Right atrium auricular region (tissue), 2 donors: Measurements from ENCODE around the gene RAPGEF1. TPM values are rescaled to one million over a fixed set of nuclear protein-coding genes. Genes with fewer than 3 reads are reported as not detected.

Experiments used
- DNase-seq: peaks from one replicate; pipeline ENCODE4 v3.0.0-alpha.2; 2019; ENCODE audit warnings: low spot score
- H3K27ac ChIP-seq, 2 donors: fragments of 200-600 bp; sonication (generic); 1 replicate in 1 of 2; 2 replicates in 1 of 2; pipeline ENCODE4 v1.5.1; 2016 to 2019
- H3K27me3 ChIP-seq, 2 donors: fragments of 200-600 bp; sonication (generic); one replicate each; pipeline versions ENCODE4 v1.5.1 to v1.6.0; 2017 to 2019
- H3K36me3 ChIP-seq: fragments of 200-600 bp; sonication (generic); one replicate; pipeline ENCODE4 v1.5.1; 2016
- H3K4me1 ChIP-seq, 2 donors: fragments of 200-600 bp; sonication (generic); one replicate each; pipeline versions ENCODE4 v1.5.1 to v1.6.0; 2017 to 2019
- H3K4me3 ChIP-seq, 2 donors: fragments of 200-600 bp; sonication (generic); 1 replicate in 1 of 2; 2 replicates in 1 of 2; pipeline ENCODE4 v1.5.1; 2017 to 2019; ENCODE audit warnings: mild to moderate bottlenecking in 1 of 2, moderate library complexity in 1 of 2
- H3K9me3 ChIP-seq, 2 donors: fragments of 200-600 bp; sonication (generic); one replicate each; pipeline ENCODE4 v1.5.1; 2019
- total RNA-seq, 2 donors: library from RNA; depleted of rRNA; stranded (reverse); fragments of >200 nt; gene quantifications; one replicate each; pipeline ENCODE4 v1.1.0, GENCODE V29; 2016
- TF ChIP-seq, protein P1 (sequence below), 2 donors: fragments of 200-600 bp; sonication (generic); IDR thresholded peaks; one replicate each; pipeline ENCODE4 v1.5.1; 2019; ENCODE audit warnings: antibody characterized with exemption in 2 of 2

Gene RAPGEF1
- total RNA-seq, 2 donors from 2014 or later, result 59.5 to 65.1 TPM

GRCh38 chr9:131587906-131588305 lies 152.0 kb downstream of the RAPGEF1 start:
- Histone ChIP-seq H3K4me1 (peaks cover 0 to 23% of the 10 kb centered on the region in 2 donors), H3K27me3 (no peaks in the 10 kb centered on the region), H3K9me3 (no peaks in the 10 kb centered on the region), H3K36me3 (peaks cover 38% of the 10 kb centered on the region), H3K4me3 (no peak overlapping the region), H3K27ac (peak overlapping the region; percentile 56 to 67)
- DNase-seq, result no peak
- TF ChIP-seq, protein P1, sequence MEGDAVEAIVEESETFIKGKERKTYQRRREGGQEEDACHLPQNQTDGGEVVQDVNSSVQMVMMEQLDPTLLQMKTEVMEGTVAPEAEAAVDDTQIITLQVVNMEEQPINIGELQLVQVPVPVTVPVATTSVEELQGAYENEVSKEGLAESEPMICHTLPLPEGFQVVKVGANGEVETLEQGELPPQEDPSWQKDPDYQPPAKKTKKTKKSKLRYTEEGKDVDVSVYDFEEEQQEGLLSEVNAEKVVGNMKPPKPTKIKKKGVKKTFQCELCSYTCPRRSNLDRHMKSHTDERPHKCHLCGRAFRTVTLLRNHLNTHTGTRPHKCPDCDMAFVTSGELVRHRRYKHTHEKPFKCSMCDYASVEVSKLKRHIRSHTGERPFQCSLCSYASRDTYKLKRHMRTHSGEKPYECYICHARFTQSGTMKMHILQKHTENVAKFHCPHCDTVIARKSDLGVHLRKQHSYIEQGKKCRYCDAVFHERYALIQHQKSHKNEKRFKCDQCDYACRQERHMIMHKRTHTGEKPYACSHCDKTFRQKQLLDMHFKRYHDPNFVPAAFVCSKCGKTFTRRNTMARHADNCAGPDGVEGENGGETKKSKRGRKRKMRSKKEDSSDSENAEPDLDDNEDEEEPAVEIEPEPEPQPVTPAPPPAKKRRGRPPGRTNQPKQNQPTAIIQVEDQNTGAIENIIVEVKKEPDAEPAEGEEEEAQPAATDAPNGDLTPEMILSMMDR (IDR thresholded peaks at IDR 0.05), result no peak

DNA sequence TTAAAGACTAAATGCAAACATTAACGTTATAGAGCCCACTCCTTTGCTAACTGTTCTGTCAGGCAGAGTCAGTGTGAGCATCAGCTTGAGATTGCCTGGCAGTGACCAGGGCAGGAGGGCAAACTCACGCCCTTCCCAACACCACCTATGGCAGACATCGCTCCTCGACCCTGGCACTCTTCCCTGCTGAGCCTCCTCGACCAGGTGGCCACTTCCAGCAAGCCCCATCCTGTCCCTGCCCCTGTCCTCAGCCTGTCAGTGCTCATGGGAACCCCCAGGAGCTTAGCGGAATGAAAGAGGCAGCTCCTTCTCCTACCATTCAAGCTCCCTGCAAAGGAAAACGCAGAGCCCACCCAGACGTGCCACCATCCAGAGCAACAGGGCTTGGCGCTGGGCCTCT lies 152.5 kb downstream of the RAPGEF1 start:
- TF ChIP-seq, protein P1 (IDR thresholded peaks at IDR 0.05), result no peak
- Histone ChIP-seq H3K36me3 (peaks cover 44% of the 10 kb centered on the region), H3K27me3 (no peaks in the 10 kb centered on the region), H3K27ac (peak overlapping the region in 1 of 2 donors; percentile 67), H3K4me1 (peaks cover 0 to 23% of the 10 kb centered on the region in 2 donors), H3K9me3 (no peaks in the 10 kb centered on the region), H3K4me3 (no peak overlapping the region)
- no peak for DNase-seq

GRCh38 chr9:131585375-131585774 lies 154.5 kb downstream of the RAPGEF1 start:
- no peak overlapping the region for H3K27ac ChIP-seq

DNA sequence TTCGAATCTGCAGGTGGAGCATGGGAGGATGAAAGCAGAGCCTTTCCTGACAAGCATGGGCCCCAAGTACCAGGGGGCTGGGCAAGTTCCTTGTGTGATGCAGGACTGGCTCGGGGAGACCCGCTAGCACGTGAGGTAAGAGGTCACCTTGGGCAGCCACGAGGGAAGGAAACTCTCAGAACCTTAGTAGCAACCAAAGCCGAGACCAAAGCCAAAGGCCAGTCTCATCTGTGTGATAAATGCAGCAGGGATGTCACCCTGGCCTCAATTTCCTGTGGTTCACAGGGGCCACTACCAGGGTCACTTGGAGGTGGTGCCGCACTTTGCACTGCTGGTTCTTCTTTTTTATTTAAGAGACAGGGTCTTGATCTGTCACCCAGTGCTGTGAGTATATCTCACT lies 155.0 kb downstream of the RAPGEF1 start:
- Histone ChIP-seq H3K27me3 (no peaks in the 10 kb centered on the region), H3K27ac (no peak overlapping the region), H3K4me1 (peaks cover 0 to 32% of the 10 kb centered on the region in 2 donors), H3K36me3 (peaks cover 66% of the 10 kb centered on the region), H3K9me3 (no peaks in the 10 kb centered on the region), H3K4me3 (no peak overlapping the region)
- no peak for DNase-seq
- TF ChIP-seq, protein P1 (IDR thresholded peaks at IDR 0.05), result no peak

More at GRCh38 chr9:131585375-131585774, 154.5 kb downstream of the RAPGEF1 start:
- TF ChIP-seq, protein P1 (IDR thresholded peaks at IDR 0.05), result no peak
- no peak for DNase-seq
- no peaks in the 10 kb centered on the region for H3K9me3 ChIP-seq
- H3K36me3 ChIP-seq, result peaks cover 62% of the 10 kb centered on the region
- H3K4me3 ChIP-seq, result no peak overlapping the region
- H3K4me1 ChIP-seq, result peaks cover 0 to 27% of the 10 kb centered on the region in 2 donors
- H3K27me3 ChIP-seq, result no peaks in the 10 kb centered on the region

DNA sequence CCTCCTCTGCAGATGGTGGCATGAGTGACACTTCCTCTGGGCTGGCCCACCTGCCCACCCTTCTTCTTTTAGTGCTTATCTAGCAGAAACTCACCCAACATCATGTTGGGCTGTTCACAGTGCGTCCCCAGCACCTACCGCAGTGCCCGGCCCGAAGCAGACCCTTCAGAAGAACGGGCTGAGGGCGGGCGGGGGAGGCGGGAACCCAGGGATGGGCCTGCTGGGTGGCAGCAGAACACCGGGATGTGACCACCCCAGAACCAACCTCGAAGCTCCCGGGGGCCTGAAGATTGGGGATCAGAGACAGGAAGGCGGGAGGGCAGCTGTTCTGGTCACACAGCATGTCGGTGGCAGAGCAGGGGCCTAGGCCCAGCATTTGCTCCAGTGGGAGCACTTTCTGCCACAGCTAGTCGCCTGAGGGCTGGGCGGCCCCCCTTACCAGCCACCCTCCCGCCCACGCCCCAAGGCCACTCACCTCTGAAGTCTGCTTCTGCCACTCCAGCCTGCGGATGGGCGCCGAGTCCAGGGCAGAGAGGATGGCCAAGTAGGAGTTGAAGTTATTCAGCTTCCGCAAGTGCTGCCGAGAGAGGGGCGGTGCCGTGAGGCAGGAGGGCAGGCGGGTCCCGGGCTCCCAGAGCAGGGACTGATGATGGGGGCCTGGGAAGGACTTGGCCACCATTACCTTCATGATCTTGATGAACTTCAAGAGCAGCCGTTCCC lies 155.9 kb downstream of the RAPGEF1 start:
- H3K27ac ChIP-seq, result no peak overlapping the region
- H3K4me1 ChIP-seq, result peaks cover 0 to 33% of the 10 kb centered on the region in 2 donors
- H3K9me3 ChIP-seq, result no peaks in the 10 kb centered on the region
- H3K27me3 ChIP-seq, result no peaks in the 10 kb centered on the region
- TF ChIP-seq, protein P1 (IDR thresholded peaks at IDR 0.05), result no peak
- no peak for DNase-seq
- no peak overlapping the region for H3K4me3 ChIP-seq
- peaks cover 72% of the 10 kb centered on the region for H3K36me3 ChIP-seq

DNA sequence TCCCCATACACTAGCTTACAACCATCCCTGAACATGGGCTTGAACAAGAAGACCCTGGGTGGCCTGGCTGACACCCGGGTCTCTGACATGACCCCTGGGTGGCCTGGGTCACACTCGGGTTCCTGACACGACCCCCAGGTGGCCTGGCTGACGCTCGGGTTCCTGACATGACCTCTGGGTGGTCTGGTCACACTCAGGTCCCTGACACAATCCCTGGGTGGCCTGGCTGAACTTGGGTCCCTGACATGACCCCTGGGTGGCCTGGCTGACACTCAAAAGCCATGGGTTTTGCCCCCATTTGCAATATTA lies 156.6 kb downstream of the RAPGEF1 start:
- TF ChIP-seq, protein P1 (IDR thresholded peaks at IDR 0.05), result no peak
- no peak for DNase-seq
- Histone ChIP-seq H3K27ac (no peak overlapping the region), H3K4me1 (peaks cover 0 to 26% of the 10 kb centered on the region in 2 donors), H3K36me3 (peaks cover 72% of the 10 kb centered on the region), H3K27me3 (no peaks in the 10 kb centered on the region), H3K9me3 (no peaks in the 10 kb centered on the region), H3K4me3 (no peak overlapping the region)
